Esophagus squamous epithelium (tissue), 4 donors: ENCODE results near the gene FRMD1.

ENCODE experiments used
- POLR2A ChIP-seq, 4 donors: fragments of 450-650 bp; IDR thresholded peaks; one replicate each; pipeline ENCODE4 v1.6.1; 2017; ENCODE audit warnings: antibody characterized with exemption in 4 of 4, mild to moderate bottlenecking in 4 of 4, moderate library complexity in 3 of 4
- TF ChIP-seq, protein P1 (sequence below), 6 experiments: fragments of 450-650 bp in 4 of 6; fragments of 200-600 bp in 2 of 6; sonication (generic) in 2 of 6; IDR thresholded peaks; one replicate each; pipeline ENCODE4 v1.5.1; 2016 to 2019; ENCODE audit warnings: antibody characterized with exemption in 6 of 6, mild to moderate bottlenecking in 4 of 6, moderate library complexity in 4 of 6

DNA sequence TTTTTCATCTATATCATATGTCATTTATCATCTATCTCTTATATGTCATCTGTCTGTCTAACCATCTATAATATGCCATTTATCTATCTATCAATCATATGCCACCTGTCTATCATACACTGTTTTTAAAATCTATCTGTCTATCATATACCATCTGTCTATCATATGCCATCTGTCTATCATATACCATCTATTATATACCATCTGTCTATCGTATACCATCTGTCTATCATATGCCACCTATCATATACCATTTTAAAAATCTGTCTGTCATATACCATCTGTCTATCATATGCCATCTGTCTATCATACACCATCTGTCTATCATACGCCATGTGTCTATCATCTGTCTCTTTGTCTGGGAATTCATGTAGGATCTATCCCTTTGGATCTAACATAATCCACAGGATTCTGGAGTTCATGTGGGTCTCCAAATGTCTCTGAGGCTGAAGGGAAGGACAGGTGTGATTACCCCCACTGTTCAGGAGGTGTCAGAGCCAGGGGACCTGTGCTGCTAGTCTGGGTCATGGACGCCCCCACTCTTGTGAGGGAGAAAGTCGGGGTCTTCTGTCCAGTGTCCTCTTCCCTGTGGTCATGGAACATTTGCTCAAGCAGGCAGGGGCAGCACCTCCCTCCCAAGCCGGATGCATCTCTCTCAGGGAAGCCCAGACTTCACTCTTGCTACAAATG lies 36.9 kb upstream of the FRMD1 start:
- no peak for TF ChIP-seq POLR2A (IDR thresholded peaks at IDR 0.05)
- TF ChIP-seq, protein P1, sequence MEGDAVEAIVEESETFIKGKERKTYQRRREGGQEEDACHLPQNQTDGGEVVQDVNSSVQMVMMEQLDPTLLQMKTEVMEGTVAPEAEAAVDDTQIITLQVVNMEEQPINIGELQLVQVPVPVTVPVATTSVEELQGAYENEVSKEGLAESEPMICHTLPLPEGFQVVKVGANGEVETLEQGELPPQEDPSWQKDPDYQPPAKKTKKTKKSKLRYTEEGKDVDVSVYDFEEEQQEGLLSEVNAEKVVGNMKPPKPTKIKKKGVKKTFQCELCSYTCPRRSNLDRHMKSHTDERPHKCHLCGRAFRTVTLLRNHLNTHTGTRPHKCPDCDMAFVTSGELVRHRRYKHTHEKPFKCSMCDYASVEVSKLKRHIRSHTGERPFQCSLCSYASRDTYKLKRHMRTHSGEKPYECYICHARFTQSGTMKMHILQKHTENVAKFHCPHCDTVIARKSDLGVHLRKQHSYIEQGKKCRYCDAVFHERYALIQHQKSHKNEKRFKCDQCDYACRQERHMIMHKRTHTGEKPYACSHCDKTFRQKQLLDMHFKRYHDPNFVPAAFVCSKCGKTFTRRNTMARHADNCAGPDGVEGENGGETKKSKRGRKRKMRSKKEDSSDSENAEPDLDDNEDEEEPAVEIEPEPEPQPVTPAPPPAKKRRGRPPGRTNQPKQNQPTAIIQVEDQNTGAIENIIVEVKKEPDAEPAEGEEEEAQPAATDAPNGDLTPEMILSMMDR (IDR thresholded peaks at IDR 0.05): no peak
